ENCODE data around the gene SCMH1. TPM values are rescaled to one million over a fixed set of nuclear protein-coding genes. Genes with fewer than 3 reads are reported as not detected.

SCMH1 gene
- total and polyA plus RNA-seq, 2 experiments from 2014 or later: 15.0 to 19.4 TPM

GRCh38 chr1:41169066-41169798 lies 72.9 kb downstream of the SCMH1 start:
- no peak overlapping the region for H3K4me2 ChIP-seq
- H3K27ac ChIP-seq (ENCODE audit: low read depth): no peak overlapping the region
- DNase-seq (ENCODE audit: low spot score) (no peak), ATAC-seq (no peak)
- Mint-ChIP-seq H3K4me1 (no peaks in the 10 kb centered on the region), H3K4me3 (no peak overlapping the region), H3K27ac (no peak overlapping the region), H3K9me3 (peaks cover 24% of the 10 kb centered on the region), H3K27me3 (ENCODE audit: insufficient read depth, low read depth, poor library complexity) (no peaks in the 10 kb centered on the region), H3K36me3 (ENCODE audit: low read depth) (peaks cover 23% of the 10 kb centered on the region)
- H3K4me3 ChIP-seq: no peak overlapping the region
- H3K27me3 ChIP-seq (ENCODE audit: insufficient read depth): no peaks in the 10 kb centered on the region
- no peaks in the 10 kb centered on the region for H3K36me3 ChIP-seq (ENCODE audit: insufficient read depth)
- H3F3A ChIP-seq (replicated peaks; ENCODE audit: low read depth): no peaks in the 10 kb centered on the region
- H4K20me1 ChIP-seq (replicated peaks; ENCODE audit: insufficient read depth): no peaks in the 10 kb centered on the region
- 0 out of 2 replicates have a peak, but pooled peaks cover 2% of the 10 kb centered on the region for H3K9me2 ChIP-seq (ENCODE audit: insufficient read depth)
- no peak for TF ChIP-seq JUNB (IDR thresholded peaks at IDR 0.05; ENCODE audit: unreplicated experiment)
- TF ChIP-seq EZH2phosphoT487 (IDR thresholded peaks at IDR 0.05; ENCODE audit: unreplicated experiment): no peak
- TF ChIP-seq ZNF114 (CRISPR knock-in tag; IDR thresholded peaks at IDR 0.05): no peak
- H2AFZ ChIP-seq: no peak overlapping the region
- H3K79me2 ChIP-seq (replicated peaks; ENCODE audit: insufficient read depth): no peaks in the 10 kb centered on the region
- H3K4me1 ChIP-seq (ENCODE audit: insufficient read depth): no peaks in the 10 kb centered on the region

GRCh38 chr1:41167667-41168066 lies 74.4 kb downstream of the SCMH1 start:
- Histone ChIP-seq H3K4me2 (no peak overlapping the region), H3K79me2 (replicated peaks; ENCODE audit: insufficient read depth) (no peaks in the 10 kb centered on the region), H4K20me1 (replicated peaks; ENCODE audit: insufficient read depth) (no peaks in the 10 kb centered on the region), H3K27me3 (ENCODE audit: insufficient read depth) (no peaks in the 10 kb centered on the region), H3K9me2 (ENCODE audit: insufficient read depth) (0 out of 2 replicates have a peak, but pooled peaks cover 2% of the 10 kb centered on the region), H2AFZ (no peak overlapping the region), H3K4me1 (ENCODE audit: insufficient read depth) (no peaks in the 10 kb centered on the region), H3F3A (replicated peaks; ENCODE audit: low read depth) (no peaks in the 10 kb centered on the region), H3K36me3 (ENCODE audit: insufficient read depth) (no peaks in the 10 kb centered on the region), H3K4me3 (no peak overlapping the region), H3K27ac (ENCODE audit: low read depth) (no peak overlapping the region)
- Mint-ChIP-seq H3K9me3 (peaks cover 24% of the 10 kb centered on the region), H3K4me3 (no peak overlapping the region), H3K4me1 (no peaks in the 10 kb centered on the region), H3K27ac (no peak overlapping the region), H3K36me3 (ENCODE audit: low read depth) (peaks cover 22% of the 10 kb centered on the region), H3K27me3 (ENCODE audit: insufficient read depth, low read depth, poor library complexity) (no peaks in the 10 kb centered on the region)
- ATAC-seq: no peak
- no peak for DNase-seq (ENCODE audit: low spot score)
- TF ChIP-seq ETS1 (IDR thresholded peaks at IDR 0.05): no peak
- TF ChIP-seq REST (IDR thresholded peaks at IDR 0.05; ENCODE audit: unreplicated experiment): no peak
- no peak for TF ChIP-seq ZNF331 (CRISPR knock-in tag; IDR thresholded peaks at IDR 0.05; ENCODE audit: low read depth)
- no peak for TF ChIP-seq STAT1 (IDR thresholded peaks at IDR 0.05; ENCODE audit: unreplicated experiment)
- TF ChIP-seq ZNF462 (CRISPR knock-in tag; IDR thresholded peaks at IDR 0.05): no peak
- no peak for TF ChIP-seq EZH2phosphoT487 (IDR thresholded peaks at IDR 0.05; ENCODE audit: unreplicated experiment)
- TF ChIP-seq NANOG (IDR thresholded peaks at IDR 0.05; ENCODE audit: borderline replicate concordance): no peak
- no peak for TF ChIP-seq POLR2AphosphoS5 (IDR thresholded peaks at IDR 0.05; ENCODE audit: low read depth)
- no peak for TF ChIP-seq EZH2 (IDR thresholded peaks at IDR 0.05; ENCODE audit: low read depth, unreplicated experiment)
- no peak for TF ChIP-seq ZNF114 (CRISPR knock-in tag; IDR thresholded peaks at IDR 0.05)
